Activated CD4-positive, alpha-beta T cell treated with anti-CD3 and anti-CD28 coated beads, Interleukin-2, amount 10 ng/mL, durations not matched to agents 7 days and 5 days (primary cell): ENCODE results near the gene SPHK2. TPM values are rescaled to one million over a fixed set of nuclear protein-coding genes. Genes with fewer than 3 reads are reported as not detected.

Experiments
- CTCF ChIA-PET: fragments of 350-600 bp; sonication (Branson Sonifier 250); formaldehyde crosslinking; loops from one replicate; lab custom pipeline; 2021; ENCODE audit warnings: antibody characterized with exemption; lab: Charles Lee
- POLR2A ChIA-PET: fragments of 350-600 bp; sonication (Branson Sonifier 250); formaldehyde crosslinking; loops from one replicate; lab custom pipeline; 2021; ENCODE audit warnings: antibody characterized with exemption; lab: Charles Lee
- DNase-seq: peaks from one replicate; pipeline ENCODE4 v3.0.0-alpha.2; 2020
- H3K27ac Mint-ChIP-seq: one replicate; pipeline ENCODE4 v1.8.0; 2021; ENCODE audit warnings: mild to moderate bottlenecking, moderate library complexity, mixed read lengths
- H3K27me3 Mint-ChIP-seq: one replicate; pipeline ENCODE4 v1.8.0; 2021; ENCODE audit warnings: mixed read lengths
- H3K36me3 Mint-ChIP-seq: one replicate; pipeline ENCODE4 v1.8.0; 2021; ENCODE audit warnings: low read depth, mixed read lengths
- H3K4me1 Mint-ChIP-seq: one replicate; pipeline ENCODE4 v1.8.0; 2021; ENCODE audit warnings: mixed read lengths
- H3K4me3 Mint-ChIP-seq: one replicate; pipeline ENCODE4 v1.8.0; 2021; ENCODE audit warnings: mild to moderate bottlenecking, moderate library complexity, mixed read lengths
- H3K9me3 Mint-ChIP-seq: one replicate; pipeline ENCODE4 v1.8.0; 2021; ENCODE audit warnings: mixed read lengths
- total RNA-seq, 2 experiments: library from RNA; stranded (reverse); gene quantifications; one replicate each; pipeline ENCODE4 v1.2.3, GENCODE V29; 2021

Gene SPHK2
- total RNA-seq, 2 experiments from 2014 or later: 28.2 to 33.6 TPM

DNA sequence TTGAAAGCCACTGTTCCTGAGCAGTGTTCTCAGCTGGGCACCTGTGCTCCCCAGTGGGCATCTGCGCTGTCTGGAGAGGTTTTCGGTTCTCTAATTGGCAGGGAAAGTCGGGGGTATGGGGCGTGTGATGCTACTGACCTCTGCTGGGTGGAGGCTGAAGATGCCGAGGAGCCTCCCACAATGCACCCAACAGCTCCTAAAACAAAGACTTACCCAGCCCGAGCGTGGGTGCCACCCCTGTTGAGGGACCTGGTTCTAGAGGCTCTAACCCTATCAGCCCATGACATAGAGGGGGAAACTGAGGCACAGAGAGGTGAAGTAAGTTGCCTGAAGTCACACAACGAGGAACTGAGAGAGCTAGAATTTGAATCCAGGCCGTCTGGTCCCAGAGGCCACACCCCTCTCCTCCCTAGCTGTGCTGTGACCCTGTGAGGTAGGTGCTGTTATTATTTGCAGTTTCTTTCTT is 10.5 kb upstream of the SPHK2 start:
- Mint-ChIP-seq H3K36me3 (no peaks in the 10 kb centered on the region), H3K27me3 (no peaks in the 10 kb centered on the region), H3K9me3 (no peaks in the 10 kb centered on the region), H3K27ac (peak overlapping the region; percentile 79), H3K4me1 (peaks cover 4% of the 10 kb centered on the region), H3K4me3 (no peak overlapping the region)
- peak; percentile 61 for DNase-seq
- ChIA-PET CTCF (interaction anchor here (0.6 to 3.2 kb wide), 20 partner anchors 8 to 1215 kb away, joined by 3 to 14 read pairs (median 4); partner anchors contain the start of genes RPL18, SPHK2 and ZNF114), POLR2A (interaction anchor here (1.0 kb wide), 1 partner anchor 10 kb away, joined by 3 read pairs; the partner anchor contains the start of genes RPL18 and SPHK2)

GRCh38 chr19:48609571-48610108 is 9.7 kb upstream of the SPHK2 start:
- Mint-ChIP-seq H3K27me3 (no peaks in the 10 kb centered on the region), H3K4me1 (peaks cover 4% of the 10 kb centered on the region), H3K4me3 (no peak overlapping the region), H3K27ac (no peak overlapping the region), H3K36me3 (peaks cover 3% of the 10 kb centered on the region), H3K9me3 (no peaks in the 10 kb centered on the region)
- ChIA-PET POLR2A (no interaction called here), CTCF (interaction anchor here (0.6 to 3.2 kb wide), 16 partner anchors 8 to 1021 kb away, joined by 3 to 14 read pairs (median 4); partner anchors contain the start of genes RPL18, SPHK2 and ZNF114)
- no peak for DNase-seq

DNA sequence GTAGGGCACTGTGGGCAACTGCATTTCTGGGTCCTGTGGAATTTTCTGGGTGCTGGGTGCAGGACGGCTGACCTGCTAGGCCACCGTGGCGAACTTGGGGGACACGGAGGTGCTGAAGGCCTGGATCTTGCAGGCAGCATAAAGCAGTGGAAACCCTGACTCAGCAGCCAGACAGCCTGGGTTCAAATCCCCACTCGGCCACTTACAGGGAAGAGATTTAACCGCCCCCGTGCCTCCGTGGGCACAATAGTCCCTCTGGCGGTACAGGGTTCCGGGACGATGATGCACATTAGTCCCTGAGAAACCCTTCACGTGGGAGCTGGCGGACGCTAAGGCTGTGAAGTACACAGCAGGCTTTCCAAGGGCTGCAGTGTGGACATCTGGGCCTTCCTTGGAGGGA is 7.4 kb upstream of the SPHK2 start:
- no peaks in the 10 kb centered on the region for H3K9me3 Mint-ChIP-seq
- no peak overlapping the region for H3K27ac Mint-ChIP-seq
- ChIA-PET CTCF (no interaction called here), POLR2A (no interaction called here)
- no peak for DNase-seq
- H3K36me3 Mint-ChIP-seq: peaks cover 18% of the 10 kb centered on the region
- H3K4me3 Mint-ChIP-seq: no peak overlapping the region
- no peaks in the 10 kb centered on the region for H3K27me3 Mint-ChIP-seq
- peaks cover 16% of the 10 kb centered on the region for H3K4me1 Mint-ChIP-seq

DNA sequence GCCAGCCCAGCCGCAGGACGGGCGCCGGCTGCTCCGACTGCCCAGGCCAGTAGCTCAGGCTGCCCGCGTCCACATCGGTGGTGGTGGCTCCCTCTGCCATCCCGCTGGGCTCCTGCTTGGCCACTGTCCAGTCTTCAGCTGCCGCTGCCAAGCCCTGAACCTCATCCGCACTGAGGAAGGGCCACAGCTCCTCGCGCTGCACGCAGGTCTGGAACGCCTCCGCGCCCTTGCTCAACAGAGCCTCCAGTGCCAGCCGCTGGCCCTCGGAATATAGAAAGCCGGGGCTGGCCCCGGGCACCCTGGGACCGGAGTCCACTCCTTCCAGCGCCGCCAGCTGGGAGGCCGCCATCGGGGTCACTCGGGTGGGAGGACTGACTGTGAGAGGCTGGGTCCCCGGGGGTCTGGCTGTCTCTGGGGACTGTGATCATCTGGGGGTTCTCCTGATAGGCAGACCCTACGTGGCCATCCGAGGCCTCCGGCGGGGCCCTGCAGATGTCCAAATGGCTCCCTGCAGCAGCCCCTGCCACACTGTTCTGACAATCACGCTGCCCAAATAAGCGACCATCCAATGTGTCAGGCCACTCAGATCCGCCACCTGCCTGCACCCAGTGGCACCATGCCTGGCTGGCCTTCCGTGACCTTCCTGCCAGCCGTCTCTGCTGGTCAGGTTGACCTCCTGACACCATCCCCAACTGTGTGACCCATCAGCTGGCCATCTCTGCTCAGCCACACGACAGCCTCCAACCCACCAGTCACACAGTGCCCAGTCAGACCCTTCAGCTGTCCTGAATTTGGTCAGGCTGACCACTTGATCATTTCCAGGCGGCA is 6.1 kb upstream of the SPHK2 start:
- no peak overlapping the region for H3K27ac Mint-ChIP-seq

GRCh38 chr19:48613852-48614435 is 5.4 kb upstream of the SPHK2 start:
- H3K9me3 Mint-ChIP-seq: no peaks in the 10 kb centered on the region
- no peak overlapping the region for H3K4me3 Mint-ChIP-seq
- ChIA-PET POLR2A (no interaction called here), CTCF (no interaction called here)
- no peaks in the 10 kb centered on the region for H3K27me3 Mint-ChIP-seq
- peaks cover 38% of the 10 kb centered on the region for H3K36me3 Mint-ChIP-seq
- H3K4me1 Mint-ChIP-seq: peaks cover 22% of the 10 kb centered on the region
- DNase-seq: no peak
- no peak overlapping the region for H3K27ac Mint-ChIP-seq

More for the DNA sequence above, 6.1 kb upstream of the SPHK2 start:
- Mint-ChIP-seq H3K27me3 (no peaks in the 10 kb centered on the region), H3K36me3 (peaks cover 31% of the 10 kb centered on the region), H3K4me1 (peaks cover 23% of the 10 kb centered on the region), H3K9me3 (no peaks in the 10 kb centered on the region), H3K4me3 (no peak overlapping the region)
- ChIA-PET CTCF (no interaction called here), POLR2A (no interaction called here)
- no peak for DNase-seq

DNA sequence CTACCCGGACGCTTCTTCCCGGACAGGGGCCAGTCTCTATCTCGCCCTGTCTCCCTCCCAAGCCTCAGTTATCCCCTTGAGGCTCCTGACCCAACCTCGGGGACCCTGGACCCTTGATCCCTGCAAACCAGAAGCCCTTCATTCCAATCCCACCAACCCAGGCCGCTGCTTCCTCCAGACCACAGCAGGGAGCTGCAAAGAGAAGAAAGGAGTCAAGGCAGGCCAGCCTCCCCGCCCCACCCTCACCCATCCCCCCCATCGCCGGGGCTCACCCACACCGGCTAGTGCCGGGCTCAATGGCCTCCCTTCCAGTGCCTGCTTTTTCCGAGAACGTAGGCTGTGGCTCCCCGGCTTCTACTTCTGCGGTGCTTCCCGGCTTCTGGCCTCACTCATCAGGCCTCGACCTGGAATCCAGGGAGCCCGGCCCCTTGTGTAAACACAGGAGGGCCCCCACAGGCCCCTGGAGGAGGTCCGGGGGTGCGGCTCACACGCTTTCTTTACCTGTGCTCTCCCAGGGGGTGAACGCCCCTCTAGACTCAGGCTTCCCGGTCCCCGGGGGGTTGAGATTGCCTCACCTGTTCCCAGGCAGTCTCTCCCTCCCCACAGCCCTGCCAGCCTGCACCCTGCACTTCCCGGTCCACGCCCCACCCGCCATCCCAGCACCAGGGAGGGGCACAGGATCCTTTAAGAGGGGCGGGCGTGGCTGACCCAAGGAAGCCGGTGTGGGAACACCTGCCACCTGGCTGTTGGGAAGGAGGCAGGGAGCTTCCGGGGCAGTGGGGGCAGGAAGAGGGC is 4.7 kb upstream of the SPHK2 start, which contains the start of gene FAM83E:
Gene FAM83E, minus strand, starts transcription at position 641 of the 795 bp plus-strand sequence. CDS start 1,704 bp downstream, outside the sequence.
- H3K4me1 Mint-ChIP-seq: peaks cover 23% of the 10 kb centered on the region
- no peaks in the 10 kb centered on the region for H3K9me3 Mint-ChIP-seq
- no peak within 1 kb of the TSS for H3K4me3 Mint-ChIP-seq
- POLR2A ChIA-PET: no interaction called here
- CTCF ChIA-PET: interaction anchor here (1.6 kb wide), 1 partner anchor 31 kb away, joined by 4 read pairs; no protein-coding TSS in a partner anchor
- H3K27me3 Mint-ChIP-seq: no peaks in the 10 kb centered on the region
- H3K36me3 Mint-ChIP-seq: peaks cover 40% of the 10 kb centered on the region
- H3K27ac Mint-ChIP-seq: peak within 1 kb of the TSS; percentile 46
- no peak for DNase-seq

- Mint-ChIP-seq H3K36me3 (peaks cover 42% of the 10 kb centered on the region), H3K4me3 (no peak overlapping the region), H3K4me1 (peaks cover 31% of the 10 kb centered on the region), H3K9me3 (no peaks in the 10 kb centered on the region), H3K27me3 (no peaks in the 10 kb centered on the region), H3K27ac (peak overlapping the region; percentile 46)
- POLR2A ChIA-PET: no interaction called here
- CTCF ChIA-PET: interaction anchor here (1.6 to 2.5 kb wide), 2 partner anchors 27 to 31 kb away, joined by 4 to 8 read pairs; no protein-coding TSS in a partner anchor
- DNase-seq: no peak
Measured at GRCh38 chr19:48615231-48616040, 3.9 kb upstream of the SPHK2 start.

DNA sequence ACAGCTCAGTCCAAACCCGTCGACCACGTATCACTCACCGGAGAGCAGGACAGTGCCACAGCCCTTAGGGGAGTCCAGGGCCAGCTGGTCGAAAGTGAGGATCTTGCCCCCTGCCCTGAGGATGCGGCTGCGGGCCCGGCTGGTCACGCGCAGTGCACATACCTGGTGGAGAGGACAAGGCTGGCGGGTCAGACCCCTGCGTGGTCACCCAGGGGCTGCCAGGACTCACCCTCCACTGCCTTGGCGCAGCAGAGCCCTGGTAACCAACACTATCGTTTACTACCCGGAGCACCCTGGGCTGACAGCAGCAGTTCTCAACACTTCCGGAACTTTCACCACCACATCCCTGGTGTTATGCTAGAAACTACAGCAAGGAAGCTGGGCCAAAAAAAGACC is 3.3 kb upstream of the SPHK2 start:
- ChIA-PET CTCF (interaction anchor here (1.6 to 2.5 kb wide), 2 partner anchors 27 to 32 kb away, joined by 4 to 8 read pairs; no protein-coding TSS in a partner anchor), POLR2A (no interaction called here)
- Mint-ChIP-seq H3K4me1 (peaks cover 31% of the 10 kb centered on the region), H3K9me3 (no peaks in the 10 kb centered on the region), H3K27ac (peak overlapping the region; percentile 34), H3K27me3 (no peaks in the 10 kb centered on the region), H3K36me3 (peaks cover 42% of the 10 kb centered on the region), H3K4me3 (peak overlapping the region; percentile 98)
- DNase-seq: no peak

DNA sequence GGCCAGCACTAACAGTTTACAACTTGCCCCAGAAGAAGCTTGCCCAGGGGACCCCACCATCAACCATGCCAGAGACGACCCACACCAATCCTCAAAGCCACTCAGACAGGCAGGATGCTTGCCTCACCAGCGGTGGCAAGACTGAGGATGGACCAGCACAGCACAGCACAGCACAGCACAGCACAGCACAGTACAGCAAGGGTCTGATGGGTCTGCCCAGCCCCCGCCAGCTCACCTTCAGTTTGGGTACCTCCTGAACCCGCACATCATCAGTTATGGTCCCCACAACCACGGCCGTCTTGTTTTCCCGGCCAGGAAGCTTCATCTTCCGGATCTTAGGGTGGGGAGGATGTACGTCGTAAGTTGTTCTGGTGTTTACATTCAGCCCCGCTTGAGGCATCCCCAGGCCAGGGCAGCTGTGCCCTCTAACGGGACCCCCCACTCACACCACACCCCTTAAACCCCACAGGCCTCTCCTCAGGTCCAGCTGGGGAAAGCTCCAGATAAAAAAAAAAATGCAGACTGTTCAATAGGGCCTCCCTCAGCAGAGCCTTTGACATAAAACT is 2.7 kb upstream of the SPHK2 start:
- H3K27ac Mint-ChIP-seq: peak overlapping the region; percentile 36
- H3K9me3 Mint-ChIP-seq: no peaks in the 10 kb centered on the region
- H3K4me1 Mint-ChIP-seq: peaks cover 34% of the 10 kb centered on the region
- H3K4me3 Mint-ChIP-seq: peak overlapping the region; percentile 98
- DNase-seq: no peak
- ChIA-PET POLR2A (no interaction called here), CTCF (interaction anchor here (0.6 to 2.5 kb wide), 5 partner anchors 8 to 111 kb away, joined by 3 to 14 read pairs (median 5); no protein-coding TSS in a partner anchor)
- H3K36me3 Mint-ChIP-seq: peaks cover 42% of the 10 kb centered on the region
- no peaks in the 10 kb centered on the region for H3K27me3 Mint-ChIP-seq

- Mint-ChIP-seq H3K27ac (peak overlapping the region; percentile 99), H3K9me3 (no peaks in the 10 kb centered on the region), H3K36me3 (peaks cover 44% of the 10 kb centered on the region), H3K4me3 (peak overlapping the region; percentile 98), H3K4me1 (peaks cover 38% of the 10 kb centered on the region), H3K27me3 (no peaks in the 10 kb centered on the region)
- POLR2A ChIA-PET: no interaction called here
- no peak for DNase-seq
- CTCF ChIA-PET: interaction anchor here (0.9 to 2.5 kb wide), 6 partner anchors 9 to 294 kb away, joined by 3 to 14 read pairs (median 5); no protein-coding TSS in a partner anchor
Measured at GRCh38 chr19:48617146-48617937, 2.0 kb upstream of the SPHK2 start.
